NCI-H510A treated with DMSO at 0.1 percent for 48 hours (cell line): ENCODE measurements around the gene CFAP45.

Experiments
- DNase-seq: peaks from one replicate; lab custom pipeline; 2025; lab: John Stamatoyannopoulos, UW

CFAP45 gene

DNA sequence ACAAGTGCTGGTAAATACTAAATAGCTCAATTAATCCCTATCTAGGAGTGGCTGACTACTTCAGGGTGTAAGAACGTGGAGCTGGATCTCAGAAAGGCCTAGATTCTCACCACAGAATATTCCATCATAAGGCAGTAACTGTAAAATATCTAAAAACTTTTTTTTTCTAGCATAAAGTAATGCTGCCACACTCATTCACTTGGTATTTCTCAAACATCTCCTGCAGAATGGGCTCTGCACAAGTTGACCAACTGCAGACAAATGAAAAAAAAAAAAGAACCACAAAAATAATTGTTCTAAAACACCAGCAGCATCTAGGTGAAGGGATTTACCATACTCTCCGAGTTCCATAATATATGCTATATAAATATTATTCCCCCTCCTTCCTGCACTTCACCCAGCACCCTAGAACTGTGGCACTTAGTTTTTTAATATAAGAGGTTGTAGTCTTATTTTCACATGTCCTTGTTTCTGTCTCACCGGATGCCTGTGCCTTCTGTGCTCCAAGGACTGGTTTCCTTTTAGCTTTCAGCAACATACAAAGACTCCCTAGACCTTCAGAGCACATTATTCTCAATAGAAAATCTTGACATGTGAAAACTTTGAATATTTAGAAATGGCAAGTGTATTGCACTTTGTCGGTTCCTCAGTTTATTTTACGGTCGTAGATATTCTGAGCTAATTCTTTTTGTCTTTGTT, 46.4 kb downstream of the CFAP45 start:
- no peak for DNase-seq

DNA sequence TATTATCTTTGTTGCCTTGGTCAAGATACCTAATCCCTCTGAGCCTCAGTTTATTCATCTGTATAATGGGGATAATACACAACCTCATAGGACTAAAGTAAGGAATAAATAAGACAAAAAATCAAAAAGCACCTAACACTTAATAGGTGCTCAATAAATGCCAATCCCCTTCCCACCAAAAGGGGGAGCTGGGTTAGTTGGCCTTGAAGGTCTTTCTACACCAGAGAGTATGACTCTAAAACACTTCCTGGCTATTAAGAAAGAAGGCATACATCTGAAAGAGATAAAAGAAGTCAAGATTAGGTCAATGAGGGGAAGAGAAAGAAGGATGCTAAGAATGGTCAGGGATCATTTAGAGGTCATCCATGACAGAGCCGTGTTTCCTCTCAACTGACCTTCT, 48.6 kb downstream of the CFAP45 start:
- DNase-seq = no peak

DNA sequence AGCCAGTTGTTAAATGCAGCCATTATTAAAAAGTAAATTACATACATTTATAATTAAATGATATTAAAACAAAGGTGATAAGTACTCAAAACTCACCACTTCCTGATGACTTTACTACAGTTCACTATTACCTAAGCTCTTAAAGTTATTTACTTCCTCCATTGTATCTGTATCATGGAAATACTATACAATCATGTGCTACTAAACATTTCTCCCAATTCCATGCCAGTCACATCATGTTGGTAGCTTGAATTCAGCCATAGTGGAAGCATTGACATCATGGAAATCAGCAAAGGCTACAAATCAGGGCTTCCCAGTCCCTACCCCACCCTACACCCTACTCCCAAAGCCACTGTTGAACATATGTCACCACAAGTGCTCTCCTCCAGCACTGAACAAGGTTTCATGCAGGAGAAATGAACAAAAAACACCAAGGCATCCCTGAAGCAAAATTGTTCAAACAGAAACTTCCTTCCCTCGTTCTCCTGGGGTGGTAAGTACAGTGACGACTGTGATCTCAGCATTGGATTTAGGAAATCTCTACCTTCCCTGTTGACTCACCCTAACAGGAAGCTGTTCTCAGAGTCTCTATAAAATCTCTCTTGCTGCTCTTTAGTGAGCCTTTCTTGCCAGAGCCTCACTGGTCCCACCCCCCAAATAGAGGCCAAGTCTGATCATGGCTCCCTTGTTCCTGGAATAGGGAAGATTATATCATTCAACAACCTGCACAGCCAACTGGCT, 50.2 kb downstream of the CFAP45 start:
- DNase-seq = no peak

DNA sequence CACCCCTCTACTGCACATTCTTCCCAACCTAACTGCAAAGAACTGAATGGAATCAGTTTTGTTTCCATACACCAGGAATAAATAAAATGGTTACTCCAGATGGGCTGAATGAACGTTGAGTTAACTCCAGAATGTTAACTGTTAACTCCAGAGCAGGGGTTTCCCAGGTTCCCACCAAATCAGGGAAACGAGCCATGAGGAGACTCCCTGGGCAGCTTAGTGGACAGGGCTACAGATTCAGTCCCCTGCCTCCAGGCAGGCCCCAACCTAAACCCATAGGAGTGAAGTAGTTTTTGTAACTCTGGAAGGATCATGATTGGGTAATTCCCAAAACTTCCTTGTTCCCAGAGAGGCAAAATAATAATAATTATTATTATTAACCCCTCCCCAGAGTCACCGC, 51.6 kb downstream of the CFAP45 start:
- DNase-seq = no peak

DNA sequence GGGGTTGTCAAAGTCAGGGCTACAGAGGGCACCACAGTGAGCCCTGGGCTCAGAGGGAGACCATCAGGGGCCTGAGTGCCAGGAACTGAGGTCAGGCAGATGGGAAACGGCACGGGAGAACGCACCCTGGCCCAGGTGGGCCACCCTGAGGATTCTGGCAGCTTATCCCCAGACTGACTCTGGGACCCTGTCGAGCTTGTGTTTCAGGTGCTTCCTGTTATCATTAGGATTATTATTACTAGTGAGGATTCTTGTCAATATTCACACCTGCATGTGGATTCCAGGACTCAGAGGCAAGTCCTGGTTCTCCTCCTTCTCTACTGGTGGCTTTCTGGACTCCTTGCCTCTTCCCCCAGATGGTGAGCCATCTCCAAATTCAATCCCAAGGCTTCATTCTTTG, 52.7 kb downstream of the CFAP45 start:
- DNase-seq = no peak

DNA sequence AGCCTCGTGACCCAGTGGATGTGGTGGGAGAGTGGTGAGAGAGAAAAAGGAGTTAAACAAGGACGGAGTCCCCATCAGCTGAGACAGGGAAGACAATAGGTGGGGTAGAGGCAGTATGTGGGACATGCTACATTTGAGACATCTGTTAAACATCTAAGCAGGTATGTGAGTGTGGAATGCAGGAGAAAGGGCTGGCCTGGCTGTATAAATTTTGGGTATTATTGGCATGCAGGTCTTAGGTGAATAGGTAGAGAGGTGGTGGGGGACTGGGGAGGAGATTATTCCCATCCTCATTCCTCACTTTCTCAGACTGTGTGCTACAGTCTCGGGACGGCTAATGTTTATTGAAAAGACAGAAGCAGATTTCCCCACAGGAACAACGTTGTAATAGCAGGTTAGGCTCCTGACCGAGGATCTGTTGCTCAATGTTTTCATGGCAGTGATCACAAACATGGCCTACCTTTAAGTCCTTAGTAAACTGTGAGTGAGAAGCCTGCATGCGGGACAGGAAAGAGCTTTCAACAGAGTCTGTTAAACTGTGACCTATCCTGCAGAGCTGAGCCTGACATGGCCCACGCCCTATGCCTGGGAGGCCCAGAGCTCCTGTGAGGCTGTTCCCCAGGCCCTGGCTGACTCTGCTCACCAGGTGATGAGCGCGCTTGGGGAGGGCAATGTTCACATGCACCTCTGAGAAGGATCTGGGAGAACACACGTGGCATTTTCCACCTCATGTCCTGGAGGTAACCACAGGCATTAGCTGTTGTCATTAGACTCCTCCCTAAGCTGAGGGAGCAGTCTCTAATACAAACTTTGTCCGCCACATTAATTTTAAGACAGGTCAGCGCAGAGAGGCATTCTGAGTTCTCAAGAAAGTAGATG, 54.0 kb downstream of the CFAP45 start:
- DNase-seq = no peak

DNA sequence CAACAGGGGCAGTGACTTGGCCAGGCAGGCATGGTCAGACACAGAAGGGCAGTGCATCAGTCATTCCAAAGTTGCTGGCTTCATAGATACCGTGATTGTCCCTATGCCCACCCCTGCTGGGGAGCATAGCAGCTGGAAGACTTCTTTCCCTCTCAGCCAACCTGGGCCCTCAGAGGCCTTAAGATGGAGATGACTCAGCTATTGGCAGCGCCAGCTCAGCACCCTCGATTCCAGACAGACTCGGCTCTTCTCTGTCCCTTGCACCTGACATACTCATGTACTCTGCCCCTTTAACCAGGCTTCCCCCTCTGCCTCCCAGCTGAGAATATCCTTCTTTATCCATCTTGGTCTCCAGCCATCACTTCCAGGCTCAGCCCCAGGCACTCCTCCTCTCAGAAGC, 56.5 kb downstream of the CFAP45 start:
- DNase-seq = no peak

DNA sequence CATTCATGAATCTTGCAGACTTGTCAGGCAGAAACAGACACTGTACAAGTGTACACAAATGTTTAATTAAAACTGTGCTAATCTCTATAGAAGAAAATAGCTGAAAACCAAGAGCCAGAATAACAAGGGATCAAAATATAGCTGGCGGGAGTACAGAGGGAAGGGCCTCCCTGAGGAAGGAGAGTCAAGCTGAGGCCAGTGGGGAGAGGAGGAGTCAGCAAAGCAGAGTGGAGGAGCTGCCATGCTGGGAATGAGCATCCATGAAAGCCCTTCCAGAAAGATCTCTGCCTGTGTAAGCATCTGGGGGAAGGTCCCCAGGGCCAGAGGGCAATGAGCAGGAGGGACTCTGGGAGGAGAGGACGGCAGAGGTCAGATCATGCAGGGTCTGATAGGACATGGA, 58.2 kb downstream of the CFAP45 start:
- no peak for DNase-seq

DNA sequence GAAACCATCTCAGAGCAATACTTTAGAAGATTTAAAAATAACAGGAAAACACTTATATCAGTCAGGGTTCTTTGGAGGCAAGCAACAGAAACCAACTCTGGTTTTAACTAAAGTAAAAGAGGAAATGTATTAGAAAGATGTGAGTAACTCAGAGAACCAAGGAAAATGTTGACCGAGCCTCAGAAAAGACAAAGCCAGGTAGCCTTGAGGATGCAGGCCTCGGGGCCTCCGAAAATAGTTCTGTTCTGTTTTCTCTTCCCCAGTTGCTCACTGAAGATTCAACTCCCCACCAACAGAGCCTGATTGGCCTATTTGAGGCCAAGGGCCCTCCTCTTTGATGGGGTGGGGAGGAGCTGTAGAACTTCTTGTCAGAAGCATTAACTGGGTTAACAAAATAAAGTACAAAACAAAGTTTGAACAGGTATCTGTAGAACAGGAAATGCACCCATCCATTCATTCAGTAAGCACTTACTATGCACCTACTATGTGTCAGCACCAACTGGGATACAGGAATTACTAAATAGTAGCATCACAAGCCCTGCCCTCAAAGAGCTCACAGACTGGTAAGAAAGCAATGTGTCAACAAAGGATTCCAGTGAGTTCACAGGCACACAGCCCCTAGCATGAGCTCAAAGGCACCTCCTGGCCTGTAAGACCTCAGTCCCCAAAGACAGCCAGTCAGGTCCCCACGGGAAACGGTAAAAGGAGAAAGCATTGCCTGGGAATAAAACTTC, 60.7 kb downstream of the CFAP45 start:
- no peak for DNase-seq

DNA sequence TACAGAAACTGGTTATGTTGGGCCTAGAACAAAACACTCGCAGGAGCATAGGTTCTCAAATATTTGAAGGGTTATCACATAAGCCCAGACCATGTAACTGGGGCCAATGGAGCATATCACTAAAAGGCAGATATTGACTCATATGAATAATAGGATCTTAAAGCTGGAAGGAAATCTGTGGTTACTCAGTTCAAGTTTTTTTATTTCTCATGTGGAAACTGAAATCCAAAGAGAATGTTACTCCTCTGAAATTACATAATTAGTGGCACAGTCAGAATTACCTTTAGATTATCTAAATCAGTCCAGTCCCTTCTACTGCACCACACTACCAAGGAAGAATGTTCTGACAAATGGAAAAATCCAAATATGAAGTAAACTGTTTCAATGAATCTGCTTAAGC, 61.2 kb downstream of the CFAP45 start:
- DNase-seq = no peak

DNA sequence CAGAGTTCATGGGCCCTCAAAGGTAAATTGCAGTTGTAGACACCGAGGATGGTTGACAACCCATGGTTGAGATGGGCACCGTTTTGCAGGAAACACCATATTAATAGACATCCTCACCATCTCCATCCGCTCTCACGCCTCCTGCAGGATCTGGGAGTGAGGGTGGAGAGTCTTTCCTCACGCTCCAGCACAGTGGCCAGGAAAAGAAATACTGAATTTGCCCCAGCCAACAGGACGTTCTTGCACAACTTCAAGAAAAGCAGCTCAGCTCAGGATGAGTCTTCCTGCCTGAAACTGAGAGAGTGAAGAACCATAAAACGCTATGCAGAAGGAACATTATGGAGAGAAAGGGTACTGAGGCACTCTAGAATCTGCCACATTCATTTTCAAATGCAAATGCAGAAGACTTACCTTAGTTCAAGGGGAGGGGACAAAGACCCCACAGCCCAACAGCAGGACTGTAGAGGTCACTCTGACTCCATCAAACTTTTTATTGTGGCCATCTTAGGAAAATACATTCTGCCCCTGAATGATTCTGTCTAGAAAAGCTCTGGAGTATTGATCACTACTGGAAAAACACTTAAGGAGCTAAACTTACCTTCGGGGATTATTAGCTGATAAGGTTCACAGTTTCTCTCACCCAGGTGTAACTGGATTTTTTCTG, 64.0 kb downstream of the CFAP45 start:
- no peak for DNase-seq

DNA sequence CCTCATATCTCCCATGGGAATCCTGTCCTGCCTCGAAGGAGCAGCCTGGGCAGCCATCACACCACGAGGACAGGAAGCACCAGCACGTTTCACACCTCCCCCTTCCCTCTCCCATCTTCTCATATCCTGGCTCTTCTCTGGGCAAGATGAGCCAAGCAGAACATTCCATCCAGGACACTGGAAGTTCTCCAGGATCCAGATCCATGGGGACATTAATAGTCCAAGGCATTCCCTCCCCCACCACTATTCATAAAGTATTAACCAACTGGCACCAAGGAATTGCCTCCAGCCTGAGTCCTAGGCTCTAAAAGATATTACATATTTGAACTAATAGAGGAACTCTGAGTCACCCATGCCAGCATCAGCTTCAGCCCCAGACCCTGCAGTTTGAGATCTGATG, 64.6 kb downstream of the CFAP45 start:
- no peak for DNase-seq

DNA sequence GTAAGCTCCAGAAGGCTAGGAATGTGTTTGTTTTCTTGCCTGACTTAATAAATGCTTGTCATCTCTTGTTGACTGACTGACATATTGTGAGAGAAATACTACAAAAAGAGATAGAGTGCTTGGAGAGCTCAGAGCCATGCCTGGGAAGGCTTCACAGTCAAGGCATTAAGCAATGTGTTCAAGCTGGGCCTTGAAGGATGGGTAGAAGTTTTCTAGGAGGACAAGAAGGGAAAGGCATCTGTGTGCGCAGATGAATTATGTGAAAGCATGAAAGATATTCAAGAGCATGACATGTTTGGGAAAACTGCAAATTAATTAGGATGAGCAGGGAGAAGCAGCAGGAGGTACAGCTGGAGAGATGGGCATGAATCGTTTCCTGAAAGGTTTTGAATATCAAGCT, 67.7 kb downstream of the CFAP45 start:
- no peak for DNase-seq

DNA sequence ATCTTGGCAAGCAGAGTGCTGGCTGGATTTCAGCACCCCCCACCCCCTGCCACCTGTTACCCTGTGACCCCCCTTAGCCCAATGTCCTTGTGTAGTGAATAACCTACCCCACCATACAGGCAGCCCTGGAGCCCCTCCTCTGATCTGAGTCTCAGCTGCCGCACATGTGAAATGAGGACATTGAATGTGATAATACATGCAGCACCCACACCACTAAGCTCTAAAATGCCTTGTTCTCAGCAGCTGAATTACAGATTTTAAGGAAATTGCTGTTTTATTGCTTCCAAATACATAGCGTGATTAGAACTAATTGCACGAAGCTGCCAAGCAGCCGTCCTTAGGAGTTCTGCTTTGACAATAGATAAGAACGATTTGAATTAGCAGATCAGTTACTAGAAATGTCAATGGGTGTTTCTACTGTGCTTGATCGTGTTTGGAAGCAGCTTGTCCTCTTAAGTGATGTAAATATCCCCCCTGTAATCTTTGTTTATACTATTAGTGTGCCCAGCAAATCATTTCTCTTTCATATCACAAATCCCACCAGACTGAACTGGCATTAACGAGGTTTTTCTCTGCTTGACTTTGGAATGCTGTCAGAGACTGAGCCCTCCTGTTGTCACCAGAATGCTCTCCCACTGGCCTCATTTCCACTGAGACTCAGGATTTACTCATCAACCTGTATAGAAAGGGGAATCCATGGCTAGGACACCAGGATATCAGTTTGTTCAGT, 68.4 kb downstream of the CFAP45 start:
- DNase-seq = no peak

DNA sequence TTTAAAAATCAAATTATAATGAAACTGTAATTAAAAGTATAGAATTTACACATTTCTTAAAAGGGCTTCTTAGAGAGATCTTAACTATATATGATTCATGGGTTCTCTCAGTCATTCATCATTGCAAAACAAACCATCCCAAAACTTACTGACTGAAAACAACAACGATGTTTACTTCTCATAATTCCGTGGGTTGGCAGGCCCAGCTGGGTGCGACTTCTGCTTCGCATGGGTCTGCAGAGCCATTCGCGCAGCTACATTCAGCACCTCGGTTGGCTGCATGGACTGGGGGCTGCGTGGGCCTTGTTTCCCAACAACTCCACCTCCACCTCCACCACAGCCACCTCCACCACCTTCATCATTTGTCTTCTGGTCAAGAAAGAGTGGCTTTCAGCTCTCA, 69.2 kb downstream of the CFAP45 start:
- DNase-seq = no peak

DNA sequence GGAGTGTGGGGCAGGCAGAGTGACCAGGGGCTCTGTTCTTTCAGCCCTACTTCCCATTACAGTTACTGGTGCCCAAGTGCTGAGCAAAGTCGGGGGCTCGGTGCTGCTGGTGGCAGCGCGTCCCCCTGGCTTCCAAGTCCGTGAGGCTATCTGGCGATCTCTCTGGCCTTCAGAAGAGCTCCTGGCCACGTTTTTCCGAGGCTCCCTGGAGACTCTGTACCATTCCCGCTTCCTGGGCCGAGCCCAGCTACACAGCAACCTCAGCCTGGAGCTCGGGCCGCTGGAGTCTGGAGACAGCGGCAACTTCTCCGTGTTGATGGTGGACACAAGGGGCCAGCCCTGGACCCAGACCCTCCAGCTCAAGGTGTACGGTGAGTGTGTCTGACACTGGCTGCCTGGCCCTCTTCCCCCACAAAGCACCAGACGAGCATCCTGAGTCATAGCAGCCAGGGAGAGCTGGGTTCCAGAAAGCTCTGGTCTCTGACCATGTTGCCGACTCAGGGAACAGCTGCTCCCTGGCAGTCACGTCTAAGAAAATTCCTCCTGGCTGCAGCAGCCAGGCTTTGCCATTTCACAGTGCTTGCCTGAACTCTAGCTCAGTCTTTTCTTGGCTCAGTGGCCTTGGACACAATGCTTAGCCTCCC, 70.0 kb downstream of the CFAP45 start:
- DNase-seq = no peak

DNA sequence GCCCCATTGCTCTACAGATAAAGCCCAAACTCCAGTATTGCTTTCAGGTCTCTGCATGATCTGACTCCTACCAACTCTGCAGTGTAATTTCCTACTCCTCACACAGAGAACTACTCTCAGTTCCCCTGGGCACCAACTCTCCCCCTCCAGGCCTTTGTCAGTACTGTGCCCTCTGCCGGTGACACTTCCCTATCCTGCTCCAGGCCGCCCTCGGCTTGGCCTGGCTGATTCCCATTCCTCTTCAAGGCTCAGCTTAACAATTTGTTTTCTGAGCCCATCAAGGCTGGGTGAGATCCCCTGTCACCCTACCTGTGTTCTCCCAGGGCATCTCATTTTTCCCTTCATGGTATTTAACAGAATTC, 70.7 kb downstream of the CFAP45 start:
- DNase-seq = peak; percentile 49

DNA sequence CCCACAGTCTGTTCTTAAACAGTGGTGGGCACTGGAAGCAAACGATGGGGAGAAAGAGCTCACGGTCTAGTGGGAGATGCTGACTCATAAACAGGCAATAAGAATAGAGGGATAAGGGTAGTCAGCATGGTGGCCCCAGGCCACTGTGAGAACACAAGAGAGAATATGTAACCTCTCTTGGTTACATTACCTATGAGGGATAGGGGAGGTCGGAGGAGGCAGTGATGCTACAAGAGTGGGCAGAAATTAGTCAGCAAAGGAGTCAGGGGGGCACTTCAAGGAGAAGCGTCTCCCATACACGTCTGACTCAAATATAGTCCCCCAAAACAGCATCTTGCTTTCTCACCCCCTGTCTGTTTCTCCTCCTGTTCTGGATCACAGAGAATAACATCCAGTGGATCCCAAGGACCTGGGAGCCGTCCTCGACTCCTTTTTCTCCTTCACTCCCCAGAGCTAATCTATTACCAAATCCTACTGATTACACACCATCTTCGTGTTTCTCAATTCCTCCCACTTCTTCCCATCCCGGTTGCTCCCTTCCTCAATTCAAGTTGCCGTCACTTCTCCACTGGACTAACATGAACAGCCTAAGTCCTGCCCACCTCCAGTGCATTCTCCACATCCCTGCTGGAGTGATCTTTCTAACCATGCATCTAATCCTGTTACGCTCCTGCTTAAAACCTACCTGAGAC, 71.2 kb downstream of the CFAP45 start:
- no peak for DNase-seq

DNA sequence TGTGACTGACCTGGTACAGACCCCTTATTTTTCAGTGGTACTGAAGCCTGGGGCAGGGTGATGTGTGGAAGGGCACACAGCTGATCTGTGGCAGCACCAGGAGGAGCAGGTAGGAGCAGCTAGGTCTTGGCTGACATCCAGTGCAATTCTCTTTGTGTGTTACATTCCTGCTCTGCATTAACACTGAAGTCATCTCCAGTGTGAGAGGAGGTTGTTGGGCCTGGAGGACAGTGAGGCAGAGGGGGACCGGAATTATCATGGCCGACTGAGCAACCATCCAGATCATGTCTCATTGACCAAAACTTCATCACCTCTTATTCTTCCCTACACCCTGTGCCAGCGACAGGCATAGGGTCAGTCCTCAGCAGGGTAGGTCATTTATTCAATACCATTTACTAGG, 71.8 kb downstream of the CFAP45 start:
- no peak for DNase-seq

DNA sequence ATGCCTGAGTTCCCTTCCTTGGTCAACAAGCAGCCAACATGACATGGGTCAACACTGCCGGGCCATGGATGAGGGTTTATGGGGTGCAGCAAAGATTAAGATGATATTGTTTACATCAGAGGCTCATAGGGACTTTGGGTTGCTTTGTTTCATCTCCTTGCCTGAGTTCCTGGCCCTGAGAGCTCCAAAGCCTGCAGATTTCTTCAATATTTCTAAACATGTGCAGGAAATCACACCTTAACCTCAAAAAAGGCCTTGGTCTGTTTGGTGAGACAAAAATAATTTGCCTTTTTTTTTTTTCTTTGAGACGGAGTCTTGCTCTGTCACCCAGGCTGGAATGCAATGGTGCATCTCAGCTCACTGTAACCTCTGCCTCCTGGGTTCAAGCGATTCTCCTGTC, 72.4 kb downstream of the CFAP45 start:
- DNase-seq = no peak
